Stomach smooth muscle (tissue), 2 donors: ENCODE data around the gene DYNC1I1.
A peak's percentile ranks its signal among the peaks of the same experiment; 100 is the strongest.

ENCODE experiments used
- H3K27ac ChIP-seq: one replicate; pipeline ENCODE4 v1.7.0; 2013; ENCODE audit warnings: mild to moderate bottlenecking, low read length, inconsistent platforms
- H3K27me3 ChIP-seq, 2 donors: one replicate each; pipeline ENCODE4 v1.7.0; 2013; ENCODE audit warnings: low read length in 2 of 2; ENCODE audit not compliant: insufficient read depth in 2 of 2, control insufficient read depth in 1 of 2
- H3K36me3 ChIP-seq, 2 donors: one replicate each; pipeline ENCODE4 v1.7.0; 2013; ENCODE audit warnings: low read length in 2 of 2; ENCODE audit not compliant: control insufficient read depth in 2 of 2, insufficient read depth in 2 of 2
- H3K4me1 ChIP-seq: one replicate; pipeline ENCODE4 v1.7.0; 2013; ENCODE audit warnings: low read length; ENCODE audit not compliant: control insufficient read depth, insufficient read depth
- H3K4me3 ChIP-seq, 2 donors: one replicate each; pipeline ENCODE4 v1.7.0; 2013; ENCODE audit warnings: low read length in 2 of 2
- H3K9ac ChIP-seq, 2 donors: one replicate each; pipeline ENCODE4 v1.7.0; 2013; ENCODE audit warnings: low read length in 2 of 2, mild to moderate bottlenecking in 1 of 2
- H3K9me3 ChIP-seq, 2 donors: one replicate each; pipeline ENCODE4 v1.7.0; 2013; ENCODE audit warnings: low read length in 2 of 2; ENCODE audit not compliant: control insufficient read depth in 2 of 2
- donor health status: healthy.
- donor health status: Pancreatic carcinoma.

The DYNC1I1 gene

GRCh38 chr7:95772298-95772770 is at the start of gene DYNC1I1:
DYNC1I1 (plus strand) TSS chr7:95772554; CDS start chr7:95804730, 32,176 bp downstream.
- Histone ChIP-seq H3K27ac (peak within 1 kb of the TSS; percentile 88), H3K27me3 (no peaks in the 10 kb centered on the region), H3K4me3 (peak within 1 kb of the TSS; percentile 87 to 91), H3K36me3 (no peaks in the 10 kb centered on the region), H3K9ac (peak within 1 kb of the TSS; percentile 82 to 86), H3K4me1 (peaks cover 24% of the 10 kb centered on the region), H3K9me3 (no peaks in the 10 kb centered on the region)

GRCh38 chr7:95723583-95724180 is 48.7 kb upstream of the DYNC1I1 start:
- no peak overlapping the region for H3K9ac ChIP-seq
- no peak overlapping the region for H3K27ac ChIP-seq
- no peaks in the 10 kb centered on the region for H3K9me3 ChIP-seq
- no peaks in the 10 kb centered on the region for H3K4me1 ChIP-seq
- H3K27me3 ChIP-seq = peaks cover 0 to 6% of the 10 kb centered on the region in 2 donors
- H3K36me3 ChIP-seq = no peaks in the 10 kb centered on the region
- H3K4me3 ChIP-seq = no peak overlapping the region

- no peak overlapping the region for H3K9ac ChIP-seq
- no peaks in the 10 kb centered on the region for H3K36me3 ChIP-seq
- no peaks in the 10 kb centered on the region for H3K4me1 ChIP-seq
- no peaks in the 10 kb centered on the region for H3K9me3 ChIP-seq
- no peak overlapping the region for H3K27ac ChIP-seq
- H3K27me3 ChIP-seq = peaks cover 0 to 6% of the 10 kb centered on the region in 2 donors
- H3K4me3 ChIP-seq = no peak overlapping the region
Measured at GRCh38 chr7:95725205-95725604, 47.1 kb upstream of the DYNC1I1 start.

- H3K4me3 ChIP-seq = no peak overlapping the region
- H3K9ac ChIP-seq = no peak overlapping the region
- H3K4me1 ChIP-seq = no peaks in the 10 kb centered on the region
- no peaks in the 10 kb centered on the region for H3K36me3 ChIP-seq
- no peak overlapping the region for H3K27ac ChIP-seq
- no peaks in the 10 kb centered on the region for H3K27me3 ChIP-seq
- H3K9me3 ChIP-seq = no peaks in the 10 kb centered on the region
Measured at GRCh38 chr7:95730493-95731280, 41.7 kb upstream of the DYNC1I1 start.

GRCh38 chr7:95736635-95737034 is 35.7 kb upstream of the DYNC1I1 start:
- no peaks in the 10 kb centered on the region for H3K4me1 ChIP-seq
- H3K9me3 ChIP-seq = no peaks in the 10 kb centered on the region
- no peak overlapping the region for H3K27ac ChIP-seq
- no peaks in the 10 kb centered on the region for H3K36me3 ChIP-seq
- H3K4me3 ChIP-seq = no peak overlapping the region
- no peak overlapping the region for H3K9ac ChIP-seq
- peaks cover 0 to 2% of the 10 kb centered on the region in 2 donors for H3K27me3 ChIP-seq

GRCh38 chr7:95737828-95738505 is 34.4 kb upstream of the DYNC1I1 start:
- H3K27me3 ChIP-seq = peaks cover 0 to 2% of the 10 kb centered on the region in 2 donors
- no peak overlapping the region for H3K4me3 ChIP-seq
- no peak overlapping the region for H3K27ac ChIP-seq
- H3K9me3 ChIP-seq = no peaks in the 10 kb centered on the region
- no peaks in the 10 kb centered on the region for H3K36me3 ChIP-seq
- no peaks in the 10 kb centered on the region for H3K4me1 ChIP-seq
- no peak overlapping the region for H3K9ac ChIP-seq

- Histone ChIP-seq H3K27me3 (no peaks in the 10 kb centered on the region), H3K27ac (no peak overlapping the region), H3K4me3 (no peak overlapping the region), H3K9me3 (no peaks in the 10 kb centered on the region), H3K4me1 (no peaks in the 10 kb centered on the region), H3K9ac (no peak overlapping the region), H3K36me3 (no peaks in the 10 kb centered on the region)
Measured at GRCh38 chr7:95749044-95749443, 23.3 kb upstream of the DYNC1I1 start.

GRCh38 chr7:95749515-95749914 is 22.8 kb upstream of the DYNC1I1 start:
- no peak overlapping the region for H3K9ac ChIP-seq
- H3K27ac ChIP-seq = no peak overlapping the region
- no peaks in the 10 kb centered on the region for H3K4me1 ChIP-seq
- H3K36me3 ChIP-seq = no peaks in the 10 kb centered on the region
- no peaks in the 10 kb centered on the region for H3K9me3 ChIP-seq
- H3K27me3 ChIP-seq = no peaks in the 10 kb centered on the region
- no peak overlapping the region for H3K4me3 ChIP-seq

- Histone ChIP-seq H3K27ac (no peak overlapping the region), H3K4me3 (no peak overlapping the region), H3K4me1 (no peaks in the 10 kb centered on the region), H3K36me3 (no peaks in the 10 kb centered on the region), H3K9ac (no peak overlapping the region), H3K27me3 (no peaks in the 10 kb centered on the region), H3K9me3 (no peaks in the 10 kb centered on the region)
Measured at GRCh38 chr7:95753440-95753839, 18.9 kb upstream of the DYNC1I1 start.

- H3K27ac ChIP-seq = no peak overlapping the region
- no peaks in the 10 kb centered on the region for H3K4me1 ChIP-seq
Measured at GRCh38 chr7:95755277-95755934, 16.9 kb upstream of the DYNC1I1 start.

More at GRCh38 chr7:95755277-95755934, 16.9 kb upstream of the DYNC1I1 start:
- H3K27me3 ChIP-seq = no peaks in the 10 kb centered on the region
- no peak overlapping the region for H3K9ac ChIP-seq
- H3K4me3 ChIP-seq = no peak overlapping the region
- no peaks in the 10 kb centered on the region for H3K9me3 ChIP-seq
- H3K36me3 ChIP-seq = no peaks in the 10 kb centered on the region
